IPS DF 4.7 (cell line): ENCODE measurements around the gene PPP2R1A.
"Not testable (repeated sequence)": the region's sequence is repeated elsewhere in the genome, so short reads cannot be mapped to it uniquely, and the experiment has no call there.

Experiments used
- DNase-seq: peaks from one replicate; pipeline ENCODE4 v3.0.0-alpha.2; 2013; ENCODE audit warnings: low spot score; ENCODE audit errors: extremely low read depth

Gene PPP2R1A

DNA sequence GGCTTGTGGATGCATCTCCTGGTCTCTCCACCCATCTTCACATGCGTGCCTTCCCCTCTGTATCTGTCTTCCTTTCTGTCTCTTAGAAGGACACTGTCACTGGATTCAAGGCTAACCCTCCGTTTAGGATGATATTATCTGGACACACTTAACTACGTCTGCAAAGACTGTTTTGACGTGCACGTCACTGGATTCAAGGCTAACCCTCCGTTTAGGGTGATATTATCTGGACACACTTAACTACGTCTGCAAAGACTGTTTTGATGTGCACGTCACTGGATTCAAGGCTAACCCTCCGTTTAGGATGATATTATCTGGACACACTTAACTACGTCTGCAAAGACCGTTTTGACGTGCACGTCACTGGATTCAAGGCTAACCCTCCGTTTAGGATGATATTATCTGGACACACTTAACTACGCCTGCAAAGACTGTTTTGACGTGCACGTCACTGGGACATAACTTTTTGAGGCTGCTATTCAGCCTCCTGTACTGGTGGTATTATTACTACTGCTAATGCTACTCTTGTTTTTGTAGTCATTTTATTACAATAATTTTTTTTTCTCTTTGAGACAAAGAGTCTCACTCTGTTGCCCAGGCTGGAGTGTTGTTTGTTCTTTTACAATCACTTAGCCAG is 11.0 kb downstream of the PPP2R1A start:
- DNase-seq: not testable (repeated sequence)

DNA sequence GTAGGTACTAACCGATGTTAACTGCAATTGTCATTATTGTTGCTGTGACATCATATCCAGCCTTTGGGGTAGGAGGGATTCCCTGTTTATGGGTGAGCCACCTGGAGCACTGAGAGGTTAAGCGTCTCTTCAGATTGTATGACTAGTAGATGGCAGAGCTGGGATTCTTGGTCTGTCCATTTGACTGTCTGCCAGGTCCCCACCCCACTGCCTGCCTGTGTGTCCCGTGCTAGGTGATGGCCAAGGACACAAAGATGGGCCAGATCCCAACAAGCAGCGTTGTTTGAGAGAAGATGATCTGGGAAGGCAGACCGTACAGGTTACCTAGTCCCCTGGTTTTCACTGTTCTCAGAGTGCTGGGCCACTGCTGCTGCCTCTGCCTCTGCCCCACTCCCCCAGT is 16.6 kb downstream of the PPP2R1A start:
- no peak for DNase-seq

GRCh38 chr19:52211203-52211602 is 21.4 kb downstream of the PPP2R1A start:
- DNase-seq: no peak

DNA sequence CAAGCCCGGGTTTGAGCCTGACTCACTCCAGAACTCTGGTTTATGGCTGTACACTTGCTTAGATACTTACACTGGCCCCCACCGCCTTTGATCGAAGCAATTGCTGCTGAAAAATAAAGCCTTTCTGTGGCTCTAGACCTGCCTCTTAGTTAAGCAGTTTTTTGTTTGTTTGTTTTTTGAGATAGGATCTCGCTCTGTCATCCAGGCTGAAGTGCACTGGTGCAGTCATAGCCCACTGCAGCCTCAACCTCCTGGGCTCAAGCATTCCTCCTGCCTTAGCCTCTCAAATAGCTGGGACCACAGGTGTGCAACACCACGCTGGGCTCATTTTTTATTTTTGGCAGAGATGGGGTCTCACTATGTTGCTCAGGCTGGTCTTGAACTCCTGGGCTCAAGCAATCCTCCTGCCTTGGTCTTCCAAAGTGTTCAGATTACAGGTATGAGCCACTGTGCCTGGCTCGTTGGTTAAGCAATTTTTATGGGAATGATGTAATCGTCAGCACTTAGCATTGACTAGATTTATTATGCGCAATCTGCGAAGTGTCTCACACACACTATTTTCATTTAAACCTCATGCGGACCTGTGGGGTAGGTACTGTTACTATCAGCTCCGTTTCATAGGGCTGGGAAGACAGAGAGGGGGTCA is 22.2 kb downstream of the PPP2R1A start:
- no peak for DNase-seq

DNA sequence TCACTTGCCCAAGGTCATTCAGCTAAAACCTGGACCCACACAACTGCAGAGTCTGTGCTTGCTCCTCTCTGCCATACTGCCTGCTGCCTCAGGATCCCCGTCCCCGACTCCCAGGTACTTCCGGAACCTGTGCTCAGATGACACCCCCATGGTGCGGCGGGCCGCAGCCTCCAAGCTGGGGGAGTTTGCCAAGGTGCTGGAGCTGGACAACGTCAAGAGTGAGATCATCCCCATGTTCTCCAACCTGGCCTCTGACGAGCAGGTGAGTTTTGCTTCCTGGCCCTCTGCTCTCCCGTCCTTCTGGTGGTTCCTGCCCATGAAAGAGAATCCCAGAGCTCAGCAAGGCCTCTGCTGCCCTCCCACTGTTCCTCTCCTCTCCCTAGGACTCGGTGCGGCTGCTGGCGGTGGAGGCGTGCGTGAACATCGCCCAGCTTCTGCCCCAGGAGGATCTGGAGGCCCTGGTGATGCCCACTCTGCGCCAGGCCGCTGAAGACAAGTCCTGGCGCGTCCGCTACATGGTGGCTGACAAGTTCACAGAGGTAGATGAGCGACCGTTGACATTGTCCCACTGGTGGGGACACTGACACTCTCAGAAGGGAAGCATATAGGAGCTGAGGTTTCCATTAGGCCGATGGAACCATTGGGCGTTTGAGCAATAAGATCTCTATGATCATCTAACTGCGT is 22.9 kb downstream of the PPP2R1A start:
- DNase-seq: no peak

DNA sequence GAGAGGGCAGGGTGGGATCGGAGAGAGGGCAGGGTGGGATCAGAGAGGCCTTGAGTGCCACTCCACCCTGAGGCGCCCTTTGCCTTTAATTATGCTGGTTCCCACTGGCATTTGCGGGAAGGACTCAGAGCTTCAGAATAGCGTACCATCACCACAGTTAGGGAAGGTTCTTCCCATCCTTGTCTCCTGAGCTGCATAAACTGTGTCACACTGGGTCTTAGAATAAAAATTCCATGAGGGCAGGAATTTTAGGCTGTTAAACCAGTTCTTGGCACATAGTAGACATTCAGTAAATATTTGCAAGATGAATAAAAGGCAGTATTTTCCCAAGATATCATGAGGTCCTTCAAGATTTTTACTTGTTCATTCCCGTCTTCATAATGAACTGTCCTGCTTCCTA is 24.4 kb downstream of the PPP2R1A start:
- no peak for DNase-seq

DNA sequence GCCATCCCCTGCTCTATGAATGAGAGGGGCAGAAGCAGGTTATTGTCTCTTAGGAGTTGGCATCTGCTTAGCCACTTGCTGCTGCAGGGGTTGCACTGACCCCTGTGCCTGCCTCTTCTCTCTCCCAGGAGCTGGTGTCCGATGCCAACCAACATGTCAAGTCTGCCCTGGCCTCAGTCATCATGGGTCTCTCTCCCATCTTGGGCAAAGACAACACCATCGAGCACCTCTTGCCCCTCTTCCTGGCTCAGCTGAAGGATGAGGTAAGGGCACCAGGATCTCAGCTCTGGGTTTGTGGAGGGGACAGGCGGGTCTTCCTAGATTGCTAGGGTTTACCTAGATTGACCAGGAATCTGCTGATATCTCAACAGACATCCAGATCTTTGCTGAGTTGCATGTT is 26.5 kb downstream of the PPP2R1A start:
- DNase-seq: no peak

DNA sequence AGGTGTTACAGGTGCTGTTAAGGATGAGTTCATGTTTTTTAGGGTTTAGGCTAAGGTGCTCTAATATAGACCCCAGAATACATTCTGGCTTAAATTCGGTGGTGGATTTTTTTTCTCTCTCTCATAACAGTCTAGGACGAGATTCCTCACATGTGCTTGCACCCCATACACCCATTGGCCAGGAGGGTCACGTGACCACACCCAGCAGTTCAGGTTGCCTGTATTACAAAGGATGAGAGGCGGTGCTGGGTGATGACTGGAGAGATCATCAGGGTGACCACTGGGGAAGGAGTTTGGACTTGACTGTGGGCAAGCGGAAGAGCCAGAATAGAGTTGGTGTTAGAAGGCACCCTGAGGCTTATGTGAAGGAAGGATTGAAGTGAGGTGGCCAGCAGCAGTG is 27.7 kb downstream of the PPP2R1A start:
- no peak for DNase-seq

GRCh38 chr19:52219611-52220010 is 29.8 kb downstream of the PPP2R1A start:
- no peak for DNase-seq

GRCh38 chr19:52221031-52221430 is 31.2 kb downstream of the PPP2R1A start:
- DNase-seq: no peak

GRCh38 chr19:52221831-52222375 is 32.1 kb downstream of the PPP2R1A start:
- DNase-seq: no peak

DNA sequence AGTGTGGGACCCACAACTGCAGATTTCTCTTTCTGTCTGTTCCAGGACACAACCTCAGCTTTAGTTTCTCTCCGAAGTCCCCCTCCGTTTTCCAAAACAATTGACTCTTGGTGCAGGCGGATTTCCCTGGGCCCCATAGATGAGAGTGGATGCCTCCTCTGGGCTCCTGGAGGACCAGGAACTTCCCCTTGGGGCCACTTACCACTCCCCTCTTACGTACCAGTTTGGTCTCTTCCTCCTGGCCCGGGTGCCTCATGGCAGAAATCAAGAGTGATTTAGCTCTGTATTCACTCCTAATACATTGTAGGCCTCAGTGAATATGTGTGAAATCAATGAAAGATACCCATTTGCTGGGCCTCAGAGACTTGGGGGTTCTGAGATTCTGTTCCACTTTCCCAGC is 34.4 kb downstream of the PPP2R1A start:
- no peak for DNase-seq

DNA sequence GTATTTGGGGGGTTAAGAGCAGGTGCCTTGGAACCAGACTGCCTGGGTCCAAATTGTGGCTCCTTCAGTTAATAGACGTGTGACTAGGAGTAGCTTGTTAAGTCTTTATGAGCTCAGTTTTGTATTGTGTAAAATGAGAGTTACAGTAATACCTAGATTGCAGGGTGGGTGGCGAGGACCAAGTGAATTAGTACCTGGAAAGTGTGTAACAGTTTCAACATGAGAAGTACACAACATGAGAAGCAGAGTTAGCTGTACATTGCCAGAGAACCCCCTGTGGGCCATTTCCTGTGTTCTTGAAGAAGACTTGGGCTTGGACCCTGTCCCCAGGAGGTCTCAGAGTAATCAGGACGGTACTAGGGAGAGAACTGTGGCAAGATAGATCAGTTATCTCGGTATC is 36.8 kb downstream of the PPP2R1A start:
- DNase-seq: no peak

- no peak for DNase-seq
These were observed 37.5 kb downstream of the PPP2R1A start for GRCh38 chr19:52227196-52227940.

DNA sequence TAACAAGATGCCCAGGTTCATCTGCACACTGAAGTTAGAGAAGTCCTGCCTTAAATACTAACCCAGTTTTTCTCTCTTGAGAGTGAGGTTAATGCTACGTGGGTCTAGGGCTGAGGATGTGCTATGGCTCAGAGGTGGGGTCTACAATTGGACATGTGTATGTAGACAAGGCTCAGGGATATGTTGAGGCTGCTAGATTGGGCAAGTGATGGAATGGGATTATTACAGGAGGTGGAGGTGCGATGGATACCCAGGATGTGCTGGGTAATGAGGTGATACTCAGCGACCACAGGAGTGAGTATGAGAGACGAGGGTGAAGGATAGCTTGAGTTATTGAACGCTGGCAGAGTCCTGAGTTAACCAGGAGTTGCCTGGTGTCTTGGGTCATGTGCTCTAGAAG is 38.1 kb downstream of the PPP2R1A start:
- DNase-seq: no peak

DNA sequence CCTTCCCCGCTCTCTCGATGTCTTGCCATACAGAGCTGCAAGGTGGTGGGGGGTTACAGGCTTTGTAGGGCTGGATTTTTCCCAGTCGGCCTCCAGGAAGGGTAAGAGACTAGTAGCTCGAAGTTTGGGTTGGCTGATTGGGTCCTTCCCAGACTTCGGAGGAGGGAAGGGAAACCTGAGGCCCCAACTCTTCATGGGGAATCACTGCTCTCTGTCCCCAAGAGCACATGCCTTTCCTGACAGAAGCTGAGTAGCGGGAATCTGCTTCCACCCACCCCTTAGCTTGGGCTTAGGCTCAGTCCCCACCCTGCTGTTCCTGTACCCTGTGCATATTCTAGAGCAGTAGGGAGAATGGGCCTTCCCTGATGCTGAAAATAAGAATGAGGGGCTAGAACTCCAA is 39.7 kb downstream of the PPP2R1A start:
- DNase-seq: no peak

DNA sequence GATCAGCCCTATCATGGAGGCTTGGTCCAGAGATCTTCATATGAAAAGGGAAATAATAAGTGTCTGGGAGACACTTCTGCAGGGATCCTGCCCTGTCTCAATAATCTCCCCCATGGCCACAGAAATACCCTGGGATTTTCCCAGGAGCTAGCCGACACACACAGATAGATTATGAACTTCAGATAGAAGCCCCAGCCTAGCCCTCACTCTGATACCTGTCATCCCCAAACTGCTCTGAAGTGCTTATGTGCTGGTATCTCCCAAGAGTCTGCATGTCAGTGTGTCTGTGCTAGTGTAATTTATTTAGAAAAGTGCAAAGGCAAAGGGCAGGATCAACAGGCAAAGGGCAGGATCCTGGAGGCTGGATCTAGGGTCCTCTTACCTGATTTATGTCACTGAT is 40.8 kb downstream of the PPP2R1A start:
- DNase-seq: no peak

- DNase-seq: no peak
These were observed 41.5 kb downstream of the PPP2R1A start for GRCh38 chr19:52231154-52231910.

DNA sequence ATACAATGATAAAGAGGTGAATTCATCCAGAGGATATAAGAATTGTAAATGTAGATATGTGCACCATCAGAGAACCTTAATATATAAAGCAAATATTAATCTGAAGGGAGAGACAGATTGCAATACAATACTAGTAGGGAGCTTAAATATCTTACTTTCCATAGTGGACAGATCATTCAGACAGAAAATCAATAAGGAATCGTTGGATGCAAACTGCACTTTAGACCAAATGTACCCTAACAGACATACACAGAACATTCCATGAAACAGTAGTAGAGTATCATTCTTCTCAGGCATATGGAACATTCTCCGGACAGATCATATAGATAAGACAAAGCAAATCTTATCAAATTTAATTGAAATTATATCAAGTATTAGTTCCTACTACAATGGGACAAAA is 44.6 kb downstream of the PPP2R1A start:
- no peak for DNase-seq

DNA sequence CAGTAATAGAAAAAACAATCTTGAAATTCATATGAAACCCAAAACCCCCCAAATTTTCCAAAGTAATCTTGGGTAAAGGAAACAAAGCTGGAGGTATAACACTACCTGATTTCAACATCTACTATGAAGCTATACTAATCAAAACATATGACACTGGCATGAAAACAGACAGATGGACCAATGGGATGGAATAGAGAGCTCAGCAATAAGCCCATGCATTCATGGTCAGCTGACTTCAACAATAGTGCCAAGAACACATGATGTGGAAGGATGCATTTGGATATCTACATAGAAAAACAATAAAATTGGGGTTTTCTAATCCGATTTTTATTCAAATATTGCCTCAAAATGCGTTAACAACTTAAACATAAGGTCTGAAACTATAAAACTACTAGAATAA is 47.3 kb downstream of the PPP2R1A start:
- no peak for DNase-seq

DNA sequence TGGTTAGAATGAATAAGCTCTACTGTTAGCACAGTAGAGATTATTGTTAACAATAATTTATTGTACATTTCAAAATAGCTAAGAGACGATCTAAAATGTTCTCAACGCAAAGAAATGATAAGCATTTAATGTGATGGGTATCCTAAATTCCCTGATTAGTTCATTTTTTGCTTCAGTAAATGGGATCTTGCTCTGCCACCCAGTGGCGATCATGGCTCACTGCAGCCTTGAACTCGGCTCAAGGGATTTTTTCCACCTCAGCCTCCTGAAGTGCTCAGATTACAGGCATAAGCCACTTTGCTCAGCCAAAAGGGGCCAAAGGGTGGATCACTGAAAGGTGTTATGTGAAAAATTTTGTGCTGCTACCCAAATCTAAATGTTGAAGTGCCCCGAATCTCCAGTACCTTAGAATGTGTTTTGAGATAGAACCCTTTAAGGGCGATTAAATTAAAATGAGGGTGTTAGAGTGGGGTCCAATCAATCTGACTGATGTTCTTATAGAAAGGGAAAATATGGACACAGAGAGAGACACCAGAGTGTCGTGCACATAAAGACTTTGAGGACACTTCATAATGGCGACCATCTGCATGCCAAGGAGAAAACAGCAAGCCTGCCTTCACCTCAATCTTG is 48.0 kb downstream of the PPP2R1A start:
- no peak for DNase-seq
